ENCODE results near the gene TNRC6B. TPM values are rescaled to one million over a fixed set of nuclear protein-coding genes. Genes with fewer than 3 reads are reported as not detected.

TNRC6B gene
- total RNA-seq, 1 experiment from 2014 or later = 62.7 TPM

DNA sequence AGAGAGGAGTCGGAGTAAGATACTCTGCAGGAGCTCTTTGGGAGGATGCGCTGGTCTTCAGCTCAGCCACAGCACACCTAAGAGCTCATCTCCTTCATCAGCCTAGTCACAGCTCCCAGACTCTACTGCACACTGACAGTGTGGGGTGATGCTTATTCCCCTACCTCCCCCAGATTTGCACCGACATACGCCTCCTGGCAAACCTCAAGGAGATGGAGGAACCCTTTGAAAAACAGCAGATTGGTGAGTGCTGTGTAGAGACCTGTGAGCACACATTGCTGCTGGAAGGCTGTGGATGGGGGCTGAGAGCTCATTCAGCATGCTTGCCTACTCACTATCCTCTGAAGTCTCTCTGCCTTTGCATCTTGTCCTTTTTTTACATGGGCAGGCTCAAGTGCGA lies 183.4 kb downstream of the TNRC6B start:
- no peaks in the 10 kb centered on the region for H3K9me3 ChIP-seq (ENCODE audit: insufficient read depth, low read depth)
- no peak overlapping the region for H3K27ac ChIP-seq
- H3K4me1 ChIP-seq (replicated peaks; ENCODE audit: insufficient read depth) = no peaks in the 10 kb centered on the region
- intact Hi-C loops (cut with micrococcal nuclease; ENCODE audit: unreplicated experiment) = no loop called here
- no peaks in the 10 kb centered on the region for H3K9me2 ChIP-seq (ENCODE audit: insufficient read depth)
- H3K79me2 ChIP-seq (ENCODE audit: low read depth) = no peaks in the 10 kb centered on the region
- no TSS peak for BruUV-seq (replicated peaks)
- H3K27me3 ChIP-seq (ENCODE audit: insufficient read depth, low read depth) = no peaks in the 10 kb centered on the region
- no peaks in the 10 kb centered on the region for H4K20me1 ChIP-seq (ENCODE audit: insufficient read depth)
- TF ChIP-seq EZH2 (IDR thresholded peaks at IDR 0.05; ENCODE audit: low read depth) (no peak), CTCF (conservative IDR thresholded peaks at IDR 0.05) (no peak)
- H3K36me3 ChIP-seq (ENCODE audit: low read depth) = peaks cover 69% of the 10 kb centered on the region
- H2AFZ ChIP-seq = no peak overlapping the region
- H3K4me2 ChIP-seq = no peak overlapping the region
- POLR2A ChIA-PET (ENCODE audit: unreplicated experiment) = no interaction called here
- peaks cover 14% of the 10 kb centered on the region; the same call in 1 of the 2 replicates for H3F3A ChIP-seq (ENCODE audit: insufficient read depth, low read depth)
- no peak for DNase-seq
- H3K4me3 ChIP-seq = no peak overlapping the region
- CTCF ChIA-PET = no interaction called here

- intact Hi-C loops (cut with micrococcal nuclease; ENCODE audit: unreplicated experiment) = no loop called here
- peaks cover 25% of the 10 kb centered on the region; the same call in 1 of the 2 replicates for H3F3A ChIP-seq (ENCODE audit: insufficient read depth, low read depth)
- H4K20me1 ChIP-seq (ENCODE audit: insufficient read depth) = no peaks in the 10 kb centered on the region
- H2AFZ ChIP-seq = no peak overlapping the region
- H3K9me2 ChIP-seq (ENCODE audit: insufficient read depth) = no peaks in the 10 kb centered on the region
- no peak overlapping the region for H3K4me2 ChIP-seq
- no peak for TF ChIP-seq EZH2 (IDR thresholded peaks at IDR 0.05; ENCODE audit: low read depth)
- no peak for TF ChIP-seq CTCF (conservative IDR thresholded peaks at IDR 0.05)
- ChIA-PET CTCF (no interaction called here), POLR2A (ENCODE audit: unreplicated experiment) (interaction anchor here (0.6 kb wide), 1 partner anchor 119 kb away, joined by 3 read pairs; no protein-coding TSS in a partner anchor)
- no peak overlapping the region for H3K27ac ChIP-seq
- no peaks in the 10 kb centered on the region for H3K27me3 ChIP-seq (ENCODE audit: insufficient read depth, low read depth)
- no peak overlapping the region for H3K4me3 ChIP-seq
- no TSS peak for BruUV-seq (replicated peaks)
- H3K9me3 ChIP-seq (ENCODE audit: insufficient read depth, low read depth) = no peaks in the 10 kb centered on the region
- H3K4me1 ChIP-seq (replicated peaks; ENCODE audit: insufficient read depth) = no peaks in the 10 kb centered on the region
- no peaks in the 10 kb centered on the region for H3K79me2 ChIP-seq (ENCODE audit: low read depth)
- peaks cover 76% of the 10 kb centered on the region for H3K36me3 ChIP-seq (ENCODE audit: low read depth)
- DNase-seq = no peak
Measured at GRCh38 chr22:40363059-40363458, 185.3 kb downstream of the TNRC6B start.

DNA sequence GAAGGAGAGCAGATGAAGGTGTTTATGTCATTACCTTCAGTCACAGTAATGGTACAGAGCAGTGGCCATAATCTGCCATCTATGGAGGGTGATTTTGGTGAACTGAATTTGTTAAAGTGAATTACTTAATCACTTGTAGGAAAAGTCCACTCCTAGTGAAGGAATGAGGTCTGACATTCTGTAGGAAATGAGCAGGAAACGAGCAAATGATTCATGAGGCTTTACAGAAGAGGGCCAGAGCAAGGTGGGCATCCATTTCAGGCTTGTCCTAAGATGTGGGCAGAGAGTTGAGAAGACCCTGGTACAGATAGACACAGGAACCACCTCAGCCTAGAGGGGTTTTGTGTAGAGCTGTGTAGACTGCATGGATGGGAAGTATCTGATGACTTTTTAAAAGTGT lies 186.7 kb downstream of the TNRC6B start:
- BruUV-seq (replicated peaks) = no TSS peak
- POLR2A ChIA-PET (ENCODE audit: unreplicated experiment) = no interaction called here
- H3K4me2 ChIP-seq = no peak overlapping the region
- peaks cover 66% of the 10 kb centered on the region for H3K36me3 ChIP-seq (ENCODE audit: low read depth)
- no peak overlapping the region for H2AFZ ChIP-seq
- no peaks in the 10 kb centered on the region for H3K9me2 ChIP-seq (ENCODE audit: insufficient read depth)
- H3F3A ChIP-seq (ENCODE audit: insufficient read depth, low read depth) = peaks cover 37% of the 10 kb centered on the region
- no peaks in the 10 kb centered on the region for H3K9me3 ChIP-seq (ENCODE audit: insufficient read depth, low read depth)
- no peak overlapping the region for H3K4me3 ChIP-seq
- DNase-seq = no peak
- no peaks in the 10 kb centered on the region for H4K20me1 ChIP-seq (ENCODE audit: insufficient read depth)
- intact Hi-C loops (cut with micrococcal nuclease; ENCODE audit: unreplicated experiment) = no loop called here
- H3K79me2 ChIP-seq (ENCODE audit: low read depth) = no peaks in the 10 kb centered on the region
- CTCF ChIA-PET = no interaction called here
- H3K4me1 ChIP-seq (replicated peaks; ENCODE audit: insufficient read depth) = no peaks in the 10 kb centered on the region
- TF ChIP-seq EZH2 (IDR thresholded peaks at IDR 0.05; ENCODE audit: low read depth) (no peak), CTCF (conservative IDR thresholded peaks at IDR 0.05) (no peak)
- no peaks in the 10 kb centered on the region for H3K27me3 ChIP-seq (ENCODE audit: insufficient read depth, low read depth)
- no peak overlapping the region for H3K27ac ChIP-seq

All from PC-9 (cell line).